CD4-positive, alpha-beta T cell treated with Interleukin-1 beta for 1 hour (primary cell): ENCODE results near the gene ASTN2.

Source experiments
- DNase-seq, 2 donors: peaks; one replicate each; pipeline ENCODE4 v3.0.0-alpha.2; 2020 to 2022

The ASTN2 gene

GRCh38 chr9:116546711-116547581 is 867.9 kb downstream of the ASTN2 start:
- DNase-seq = no peak

GRCh38 chr9:116544896-116545295 is 870.0 kb downstream of the ASTN2 start:
- DNase-seq = no peak

GRCh38 chr9:116543731-116544400 is 871.0 kb downstream of the ASTN2 start:
- DNase-seq = no peak

- no peak for DNase-seq
These were observed 873.5 kb downstream of the ASTN2 start for GRCh38 chr9:116541402-116541801.

GRCh38 chr9:116539549-116539948 is 875.3 kb downstream of the ASTN2 start:
- no peak for DNase-seq

- no peak for DNase-seq
These were observed 889.2 kb downstream of the ASTN2 start for GRCh38 chr9:116525611-116526010.

- no peak for DNase-seq
These were observed 889.9 kb downstream of the ASTN2 start for GRCh38 chr9:116524778-116525470.

- DNase-seq = no peak
These were observed 894.6 kb downstream of the ASTN2 start for GRCh38 chr9:116520218-116520617.

GRCh38 chr9:116516456-116516855 is 898.4 kb downstream of the ASTN2 start:
- no peak for DNase-seq

- no peak for DNase-seq
These were observed 899.3 kb downstream of the ASTN2 start for GRCh38 chr9:116515541-116515940.

- DNase-seq = no peak
These were observed 908.2 kb downstream of the ASTN2 start for GRCh38 chr9:116506685-116507084.

- DNase-seq = no peak
These were observed 909.9 kb downstream of the ASTN2 start for GRCh38 chr9:116504893-116505480.

- DNase-seq = no peak
These were observed 910.8 kb downstream of the ASTN2 start for GRCh38 chr9:116504081-116504480.

- no peak for DNase-seq
These were observed 912.1 kb downstream of the ASTN2 start for GRCh38 chr9:116502746-116503145.

- no peak for DNase-seq
These were observed 913.0 kb downstream of the ASTN2 start for GRCh38 chr9:116501871-116502270.

GRCh38 chr9:116499986-116500871 is 914.6 kb downstream of the ASTN2 start:
- no peak for DNase-seq

- DNase-seq = no peak
These were observed 915.4 kb downstream of the ASTN2 start for GRCh38 chr9:116499434-116499833.

GRCh38 chr9:116497095-116497890 is 917.6 kb downstream of the ASTN2 start:
- no peak for DNase-seq

- no peak for DNase-seq
These were observed 918.7 kb downstream of the ASTN2 start for GRCh38 chr9:116496167-116496566.

- no peak for DNase-seq
These were observed 919.1 kb downstream of the ASTN2 start for GRCh38 chr9:116495725-116496124.
